ENCODE measurements around the gene MSANTD1. TPM values are rescaled to one million over a fixed set of nuclear protein-coding genes. Genes with fewer than 3 reads are reported as not detected.
"Not testable (repeated sequence)": the region's sequence is repeated elsewhere in the genome, so short reads cannot be mapped to it uniquely, and the experiment has no call there.

Gene MSANTD1
- total RNA-seq, 1 donor from 2014 or later: 2.6 TPM

GRCh38 chr4:3299976-3300671 is 51.2 kb downstream of the MSANTD1 start:
- no peak for DNase-seq
- no peaks in the 10 kb centered on the region for H3K36me3 Mint-ChIP-seq (ENCODE audit: unreplicated experiment)
- H3K9me3 Mint-ChIP-seq (ENCODE audit: unreplicated experiment): peaks cover 10% of the 10 kb centered on the region
- peaks cover 9% of the 10 kb centered on the region for H3K27me3 Mint-ChIP-seq (ENCODE audit: unreplicated experiment)
- no peak for TF ChIP-seq CTCF (IDR thresholded peaks at IDR 0.05; ENCODE audit: partially characterized antibody, unreplicated experiment)
- no peak overlapping the region for H3K27ac Mint-ChIP-seq (ENCODE audit: unreplicated experiment)
- H3K4me3 Mint-ChIP-seq (ENCODE audit: unreplicated experiment): no peak overlapping the region
- peaks cover 40% of the 10 kb centered on the region for H3K4me1 Mint-ChIP-seq (ENCODE audit: low read depth, unreplicated experiment)

- not testable (repeated sequence) for H3K9me3 Mint-ChIP-seq (ENCODE audit: unreplicated experiment); H3K27me3 Mint-ChIP-seq (ENCODE audit: unreplicated experiment); H3K4me3 Mint-ChIP-seq (ENCODE audit: unreplicated experiment); H3K36me3 Mint-ChIP-seq (ENCODE audit: unreplicated experiment); DNase-seq; H3K27ac Mint-ChIP-seq (ENCODE audit: unreplicated experiment)
- peaks cover 47% of the 10 kb centered on the region for H3K4me1 Mint-ChIP-seq (ENCODE audit: low read depth, unreplicated experiment)
Observed at GRCh38 chr4:3300882-3301281, 51.9 kb downstream of the MSANTD1 start.

GRCh38 chr4:3301450-3302172 is 52.7 kb downstream of the MSANTD1 start:
- H3K27ac Mint-ChIP-seq (ENCODE audit: unreplicated experiment): no peak overlapping the region
- H3K4me1 Mint-ChIP-seq (ENCODE audit: low read depth, unreplicated experiment): peaks cover 51% of the 10 kb centered on the region
- no peak overlapping the region for H3K4me3 Mint-ChIP-seq (ENCODE audit: unreplicated experiment)

GRCh38 chr4:3302173-3302785 is 53.3 kb downstream of the MSANTD1 start:
- peaks cover 9% of the 10 kb centered on the region for H3K9me3 Mint-ChIP-seq (ENCODE audit: unreplicated experiment)
- no peaks in the 10 kb centered on the region for H3K36me3 Mint-ChIP-seq (ENCODE audit: unreplicated experiment)
- no peak for DNase-seq
- TF ChIP-seq CTCF (IDR thresholded peaks at IDR 0.05; ENCODE audit: partially characterized antibody, unreplicated experiment): no peak
- H3K27ac Mint-ChIP-seq (ENCODE audit: unreplicated experiment): no peak overlapping the region
- peaks cover 5% of the 10 kb centered on the region for H3K27me3 Mint-ChIP-seq (ENCODE audit: unreplicated experiment)
- peaks cover 51% of the 10 kb centered on the region for H3K4me1 Mint-ChIP-seq (ENCODE audit: low read depth, unreplicated experiment)
- H3K4me3 Mint-ChIP-seq (ENCODE audit: unreplicated experiment): no peak overlapping the region

More at GRCh38 chr4:3301450-3302172, 52.7 kb downstream of the MSANTD1 start:
- H3K36me3 Mint-ChIP-seq (ENCODE audit: unreplicated experiment): no peaks in the 10 kb centered on the region
- H3K27me3 Mint-ChIP-seq (ENCODE audit: unreplicated experiment): peaks cover 5% of the 10 kb centered on the region
- no peak for TF ChIP-seq CTCF (IDR thresholded peaks at IDR 0.05; ENCODE audit: partially characterized antibody, unreplicated experiment)
- H3K9me3 Mint-ChIP-seq (ENCODE audit: unreplicated experiment): peaks cover 7% of the 10 kb centered on the region
- no peak for DNase-seq

- no peak for TF ChIP-seq CTCF (IDR thresholded peaks at IDR 0.05; ENCODE audit: partially characterized antibody, unreplicated experiment)
- Mint-ChIP-seq H3K9me3 (ENCODE audit: unreplicated experiment) (peaks cover 7% of the 10 kb centered on the region), H3K4me1 (ENCODE audit: low read depth, unreplicated experiment) (peaks cover 51% of the 10 kb centered on the region), H3K27me3 (ENCODE audit: unreplicated experiment) (peaks cover 5% of the 10 kb centered on the region), H3K4me3 (ENCODE audit: unreplicated experiment) (no peak overlapping the region), H3K27ac (ENCODE audit: unreplicated experiment) (no peak overlapping the region), H3K36me3 (ENCODE audit: unreplicated experiment) (no peaks in the 10 kb centered on the region)
- no peak for DNase-seq
Observed at GRCh38 chr4:3302786-3303564, 54.0 kb downstream of the MSANTD1 start.
